Activated CD4-positive, alpha-beta T cell treated with anti-CD3 and anti-CD28 coated beads for 24 hours (primary cell): ENCODE results near the gene STON2.
"Not testable (repeated sequence)": the region's sequence is repeated elsewhere in the genome, so short reads cannot be mapped to it uniquely, and the experiment has no call there.

Experiments
- DNase-seq, 2 donors: peaks; one replicate each; pipeline ENCODE4 v3.0.0-alpha.2; 2020; ENCODE audit warnings: low read depth in 2 of 2

STON2 gene

GRCh38 chr14:81268016-81268416 is 132.1 kb downstream of the STON2 start:
- no peak for DNase-seq

DNA sequence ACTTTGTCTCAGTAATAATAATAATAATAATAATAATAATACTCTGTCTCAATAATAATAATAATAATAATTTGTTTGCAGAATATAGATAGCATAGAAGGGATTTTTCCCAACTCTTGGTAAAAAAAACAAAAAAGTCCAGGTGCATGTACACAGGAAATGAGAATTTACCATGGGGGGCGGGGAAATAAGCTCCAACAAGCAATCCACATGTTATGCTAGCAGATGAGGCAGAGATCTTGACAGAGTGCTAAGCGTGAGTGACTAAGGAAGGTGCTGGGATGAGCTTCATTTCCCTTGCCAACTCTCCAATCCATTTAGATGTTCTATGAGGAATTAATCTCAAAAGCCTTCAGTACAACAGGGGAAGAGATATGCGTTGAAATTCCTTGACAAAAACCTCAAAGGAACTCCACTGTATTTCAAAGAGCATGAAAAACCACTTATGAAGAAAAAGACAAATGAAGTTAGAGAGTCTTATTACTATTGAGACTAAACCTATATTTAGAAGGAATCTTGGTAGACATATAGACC is 134.4 kb downstream of the STON2 start:
- no peak for DNase-seq

GRCh38 chr14:81264671-81265070 is 135.5 kb downstream of the STON2 start:
- no peak for DNase-seq

DNA sequence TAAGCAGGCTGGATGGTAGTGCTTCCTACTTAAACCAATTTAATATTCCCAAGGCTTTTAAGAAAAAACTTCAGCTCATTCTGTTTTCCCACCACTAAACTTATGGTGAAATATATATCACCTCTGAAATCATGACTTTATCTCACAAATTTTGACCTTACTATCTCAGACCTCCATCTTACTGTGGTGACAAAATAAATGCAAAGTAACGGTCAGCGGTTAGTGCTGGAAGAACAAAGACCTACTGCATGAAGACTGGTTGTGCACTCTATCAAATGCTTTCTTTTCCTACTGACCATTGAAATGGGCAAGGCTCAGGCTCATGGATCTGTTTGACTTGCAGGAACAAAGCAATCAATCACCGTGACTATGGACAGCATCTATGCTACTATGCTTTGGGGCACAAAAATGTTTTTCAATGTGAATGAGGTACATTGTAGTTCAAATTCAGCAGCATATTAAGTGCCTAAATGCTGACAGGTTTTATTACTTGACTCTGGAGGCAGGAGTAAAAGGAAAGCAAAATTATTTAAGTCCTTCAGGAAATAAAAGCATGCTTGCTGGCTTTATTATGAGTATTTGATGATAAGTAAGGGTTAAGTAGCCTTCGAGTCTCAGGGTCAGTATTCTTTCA is 136.2 kb downstream of the STON2 start:
- DNase-seq = no peak

DNA sequence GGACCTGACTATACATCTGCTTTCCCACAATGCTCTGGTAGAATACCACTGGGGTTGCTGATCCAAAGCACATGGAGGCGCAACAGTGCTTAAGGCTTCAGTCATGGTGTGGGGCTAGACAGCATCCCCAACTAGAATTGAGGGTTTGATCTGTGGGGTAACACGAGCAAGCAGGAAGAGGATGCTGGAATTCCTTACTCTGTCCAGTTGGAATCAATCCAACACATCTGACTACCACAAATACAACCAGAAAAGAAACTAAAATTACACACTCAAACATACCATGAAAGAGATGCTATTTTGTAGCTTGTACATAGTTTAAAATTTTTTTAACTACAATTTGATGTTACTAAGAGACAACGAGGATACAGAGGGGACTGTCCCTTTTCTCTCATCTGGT is 138.9 kb downstream of the STON2 start:
- no peak for DNase-seq

DNA sequence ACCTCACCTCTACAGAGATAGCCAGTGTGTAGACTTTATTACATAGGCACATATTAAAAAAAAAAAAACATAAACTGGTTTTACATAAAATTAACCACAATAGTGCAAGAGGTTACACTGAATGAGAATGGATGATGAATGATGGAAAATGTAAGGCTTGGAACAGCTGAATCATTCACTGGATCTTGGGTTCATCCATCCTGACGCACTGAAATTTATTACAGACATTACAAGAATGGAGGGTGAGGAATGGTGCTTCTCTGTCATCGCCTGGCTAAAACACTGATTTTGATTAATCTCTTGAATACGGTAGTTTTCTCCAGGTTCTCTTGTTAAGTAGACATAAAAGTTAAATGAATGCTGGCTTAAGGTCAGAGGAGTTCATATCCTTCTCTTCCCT is 139.4 kb downstream of the STON2 start:
- no peak for DNase-seq

DNA sequence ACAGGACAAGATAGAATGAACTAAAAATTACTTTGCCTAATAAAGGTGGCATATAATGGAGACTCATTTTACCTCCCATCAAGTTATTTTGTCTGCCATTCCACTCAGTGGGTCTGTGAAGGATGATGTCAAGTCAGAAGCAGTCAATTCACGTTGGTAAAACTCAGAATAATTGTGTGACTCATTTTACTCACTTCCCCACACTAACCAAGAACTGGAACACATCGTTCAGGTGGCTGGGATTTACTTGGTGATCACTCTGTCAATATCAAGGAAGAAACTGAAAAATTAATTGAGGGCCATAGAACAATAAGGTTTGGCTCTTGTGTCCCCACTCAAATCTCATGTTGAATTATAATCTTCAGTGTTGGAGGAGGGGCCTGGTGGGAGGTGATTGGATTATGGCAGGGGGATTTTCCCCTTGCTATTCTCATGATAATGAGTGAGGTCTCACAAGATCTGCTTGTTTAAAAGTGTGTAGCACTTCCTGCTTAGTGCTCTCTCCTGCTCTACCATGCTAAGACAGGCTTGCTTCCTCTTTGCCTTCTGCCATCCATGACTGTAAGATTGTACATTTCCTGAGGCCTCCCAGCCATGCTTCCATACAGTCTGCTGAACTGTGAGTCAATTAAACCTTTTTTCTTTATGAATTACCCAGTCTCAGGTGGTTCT is 143.7 kb downstream of the STON2 start:
- DNase-seq = no peak

GRCh38 chr14:81252278-81252677 is 147.8 kb downstream of the STON2 start:
- no peak for DNase-seq

DNA sequence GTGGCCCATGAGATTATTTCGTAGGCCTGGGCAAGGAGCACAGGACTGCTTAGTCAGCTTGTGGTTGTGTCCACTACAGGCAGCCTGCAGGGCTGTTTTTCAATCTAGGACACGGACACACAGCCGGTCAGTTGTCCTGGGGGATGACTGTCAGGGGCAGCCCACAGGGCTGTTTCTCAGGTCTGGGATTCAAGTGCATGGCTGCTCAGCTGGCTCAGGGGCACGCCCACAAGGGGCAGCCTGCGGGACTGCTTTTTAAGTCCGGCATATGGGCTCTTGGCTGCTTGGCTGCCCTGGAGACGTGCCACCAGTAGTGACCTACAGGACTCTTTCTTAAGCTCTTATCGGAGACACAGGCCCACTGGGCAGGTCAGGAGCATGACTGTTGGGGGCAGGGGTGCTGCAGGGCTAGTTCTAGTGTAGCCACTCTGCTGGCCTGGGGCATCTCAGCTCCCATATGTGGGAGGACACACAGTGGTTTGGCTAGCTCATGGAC is 152.8 kb downstream of the STON2 start:
- DNase-seq = no peak

GRCh38 chr14:81246461-81247270 is 153.5 kb downstream of the STON2 start:
- DNase-seq = no peak

- no peak for DNase-seq
Measured at GRCh38 chr14:81245771-81246170, 154.4 kb downstream of the STON2 start.

GRCh38 chr14:81244431-81244830 is 155.7 kb downstream of the STON2 start:
- DNase-seq = not testable (repeated sequence)

GRCh38 chr14:81243499-81243898 is 156.6 kb downstream of the STON2 start:
- DNase-seq = no peak

DNA sequence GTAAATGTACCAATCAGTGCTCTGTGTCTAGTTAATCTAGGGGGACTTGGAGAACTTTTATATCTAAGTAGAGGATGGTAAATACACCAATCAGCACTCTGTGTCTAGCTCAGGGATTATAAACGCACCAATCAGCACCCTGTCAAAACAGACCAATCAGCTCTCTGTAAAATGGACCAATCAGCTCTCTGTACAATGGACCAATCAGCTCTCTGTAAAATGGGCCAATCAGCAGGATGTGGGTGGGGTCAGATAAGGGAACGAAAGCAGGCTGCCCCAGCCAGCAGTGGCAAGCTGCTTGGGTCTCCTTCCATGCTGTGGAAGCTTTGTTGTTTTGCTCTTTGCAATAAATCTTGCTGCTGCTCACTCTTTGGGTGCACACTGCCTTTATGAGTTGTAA is 163.3 kb downstream of the STON2 start:
- DNase-seq = not testable (repeated sequence)

- no peak for DNase-seq
Measured at GRCh38 chr14:81236138-81236537, 164.0 kb downstream of the STON2 start.

- no peak for DNase-seq
Measured at GRCh38 chr14:81235096-81235495, 165.0 kb downstream of the STON2 start.

DNA sequence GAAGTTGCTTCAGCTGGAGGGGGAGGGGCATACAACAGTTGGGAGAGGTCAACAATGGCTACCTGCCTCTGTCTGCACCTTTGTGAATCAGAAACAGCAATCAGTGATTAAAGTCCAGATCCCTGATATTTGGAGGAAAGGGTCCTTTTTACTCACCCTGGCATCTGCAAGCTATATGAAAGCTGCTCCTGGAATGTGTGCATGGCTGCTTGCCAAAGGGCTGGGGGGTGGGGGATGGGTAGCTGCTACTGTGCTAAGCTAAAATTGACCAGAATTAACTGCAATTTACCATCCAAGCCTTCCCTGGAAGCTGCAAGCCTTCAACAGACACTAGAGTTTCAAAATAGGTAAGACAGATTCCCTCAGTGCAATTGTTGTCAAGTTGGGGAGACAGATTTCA is 165.8 kb downstream of the STON2 start:
- DNase-seq = no peak

DNA sequence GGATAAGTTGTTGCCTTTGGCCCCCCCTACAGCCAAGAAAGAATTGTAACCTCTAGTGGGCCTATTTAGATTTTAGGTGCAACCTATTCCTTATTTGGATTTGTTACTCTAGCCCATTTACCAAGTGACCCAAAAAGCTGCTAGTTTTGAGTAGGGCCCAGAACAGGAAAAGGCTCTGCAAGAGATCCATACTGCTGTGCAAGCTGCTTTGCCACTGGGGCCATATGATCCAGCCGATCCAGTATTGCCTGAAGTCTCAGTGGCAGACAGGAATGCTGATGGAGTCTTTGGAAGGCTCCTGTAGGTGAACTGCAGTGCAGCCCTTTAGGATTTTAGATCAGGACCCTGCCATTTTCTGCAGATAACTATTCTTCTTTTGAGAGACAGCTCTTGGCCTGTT is 166.5 kb downstream of the STON2 start:
- no peak for DNase-seq

DNA sequence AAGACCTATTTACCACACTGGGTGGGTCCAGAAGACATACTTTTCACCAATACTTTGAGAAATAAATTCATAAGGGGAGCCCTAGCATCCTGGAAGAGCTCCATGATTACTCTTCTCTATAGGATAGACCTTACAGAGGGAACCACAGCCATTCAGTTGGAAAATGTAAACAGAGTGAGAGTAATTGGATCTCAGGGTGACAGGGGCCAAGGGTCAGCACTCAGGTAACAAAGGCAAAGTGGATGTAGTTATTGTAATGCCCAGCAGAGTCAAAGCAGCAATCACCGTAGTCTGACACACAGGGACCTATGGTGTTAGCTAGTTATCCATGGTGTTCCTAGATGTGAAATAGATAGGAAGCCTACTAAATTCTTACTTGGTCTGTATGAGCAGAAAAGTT is 168.6 kb downstream of the STON2 start:
- DNase-seq = no peak

DNA sequence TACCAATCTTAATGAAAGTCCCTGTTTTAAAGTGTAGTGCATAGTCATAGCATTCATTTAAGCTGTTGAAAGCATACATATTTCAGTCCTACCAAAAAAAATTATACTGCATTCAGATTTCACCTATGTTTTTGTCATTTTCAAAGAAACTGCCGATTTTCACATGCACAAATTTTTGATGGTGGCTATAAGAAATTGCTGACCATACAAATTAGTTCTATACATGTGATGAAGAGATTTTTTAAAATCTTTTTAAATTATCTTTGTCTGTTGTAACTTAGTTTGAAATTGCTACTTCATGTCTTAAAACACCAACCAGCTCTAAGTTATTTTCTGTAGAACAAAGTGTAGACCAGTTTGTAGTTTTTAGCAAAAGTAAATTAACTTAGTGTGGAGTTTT is 175.9 kb downstream of the STON2 start:
- no peak for DNase-seq

DNA sequence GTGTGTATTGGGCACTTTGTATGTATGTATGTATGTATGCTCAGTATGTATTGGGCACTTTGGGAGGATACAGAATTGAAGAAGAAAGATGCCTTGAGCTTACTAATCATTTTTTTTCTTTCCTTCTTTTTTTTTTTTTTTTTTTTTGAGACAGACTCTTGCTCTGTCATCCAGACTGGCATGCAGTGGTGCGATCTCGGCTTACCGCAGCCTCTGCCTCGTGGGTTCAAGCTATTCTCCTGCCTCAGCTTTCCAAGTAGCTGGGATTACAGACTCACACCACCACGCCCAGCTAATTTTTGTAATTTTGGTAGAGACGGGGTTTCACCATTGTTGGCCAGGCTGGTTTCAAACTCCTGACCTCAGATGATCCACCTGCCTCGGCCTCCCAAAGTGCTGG is 176.3 kb downstream of the STON2 start:
- not testable (repeated sequence) for DNase-seq

GRCh38 chr14:81222691-81223090 is 177.4 kb downstream of the STON2 start:
- no peak for DNase-seq

- no peak for DNase-seq
Measured at GRCh38 chr14:81222126-81222525, 178.0 kb downstream of the STON2 start.
